A549 (cell line): ENCODE measurements around the gene UVRAG.

Experiments used
- CBX2 ChIP-seq: fragments of 200-600 bp; sonication (generic); IDR thresholded peaks from 2 replicates; pipeline ENCODE4 v1.6.1; 2016; ENCODE audit warnings: low read depth, mild to moderate bottlenecking, borderline replicate concordance
- CTCF ChIP-seq: fragments of >200 bp; sonication (Bioruptor Twin); formaldehyde crosslinking; IDR thresholded peaks from 3 replicates; pipeline ENCODE4 v1.5.1; 2016

- TF ChIP-seq CBX2, result no peak
- TF ChIP-seq CTCF, result no peak
Measured at GRCh38 chr11:76077575-76078150, 262.7 kb downstream of the UVRAG start.
